Measurements from ENCODE around the gene LGI4.

The LGI4 gene

GRCh38 chr19:35134601-35135242, at the start of gene LGI4:
Gene LGI4 (minus strand): TSS chr19:35135059. CDS start chr19:35134680, 379 bp downstream.
- DNase-seq (ENCODE audit: low read depth) = no peak

GRCh38 chr19:35184267-35184666, 49.4 kb upstream of the LGI4 start:
- DNase-seq (ENCODE audit: low read depth) = no peak

GRCh38 chr19:35181387-35181786, 46.5 kb upstream of the LGI4 start:
- no peak for DNase-seq (ENCODE audit: low read depth)

- no peak for DNase-seq (ENCODE audit: low read depth)
Measured at GRCh38 chr19:35179830-35180229, 45.0 kb upstream of the LGI4 start.

GRCh38 chr19:35178701-35179100, 43.8 kb upstream of the LGI4 start:
- no peak for DNase-seq (ENCODE audit: low read depth)

- DNase-seq (ENCODE audit: low read depth) = no peak
Measured at GRCh38 chr19:35177377-35178274, 42.8 kb upstream of the LGI4 start.

GRCh38 chr19:35176181-35176570, 41.3 kb upstream of the LGI4 start:
- no peak for DNase-seq (ENCODE audit: low read depth)

- no peak for DNase-seq (ENCODE audit: low read depth)
Measured at GRCh38 chr19:35174226-35174625, 39.4 kb upstream of the LGI4 start.

GRCh38 chr19:35171730-35172129, 36.9 kb upstream of the LGI4 start:
- DNase-seq (ENCODE audit: low read depth) = no peak

GRCh38 chr19:35170359-35171061, 35.7 kb upstream of the LGI4 start:
- no peak for DNase-seq (ENCODE audit: low read depth)

GRCh38 chr19:35169221-35169995, 34.5 kb upstream of the LGI4 start:
- DNase-seq (ENCODE audit: low read depth) = no peak

- DNase-seq (ENCODE audit: low read depth) = no peak
Measured at GRCh38 chr19:35168196-35168595, 33.3 kb upstream of the LGI4 start.

- no peak for DNase-seq (ENCODE audit: low read depth)
Measured at GRCh38 chr19:35167251-35168119, 32.6 kb upstream of the LGI4 start.

GRCh38 chr19:35166100-35167063, 31.5 kb upstream of the LGI4 start:
- DNase-seq (ENCODE audit: low read depth) = no peak

GRCh38 chr19:35165200-35166058, 30.6 kb upstream of the LGI4 start:
- no peak for DNase-seq (ENCODE audit: low read depth)

GRCh38 chr19:35164418-35164817, 29.6 kb upstream of the LGI4 start:
- no peak for DNase-seq (ENCODE audit: low read depth)

GRCh38 chr19:35162471-35163326, 27.8 kb upstream of the LGI4 start:
- no peak for DNase-seq (ENCODE audit: low read depth)

- no peak for DNase-seq (ENCODE audit: low read depth)
Measured at GRCh38 chr19:35161434-35161743, 26.5 kb upstream of the LGI4 start.

Measured in fibroblast of the conjunctiva (primary cell).